PC-9 (cell line): ENCODE results near the gene CAMK2B.

Experiments
- CTCF ChIP-seq: fragments of 200-600 bp; sonication (generic); conservative IDR thresholded peaks from 2 replicates; pipeline ENCODE4 v1.6.1; 2017; ENCODE audit warnings: mixed run types, antibody characterized with exemption, mild to moderate bottlenecking, moderate library complexity
- EZH2 ChIP-seq: fragments of 200-600 bp; sonication (generic); IDR thresholded peaks from 2 replicates; pipeline ENCODE4 v1.8.0; 2017; ENCODE audit warnings: antibody characterized with exemption, low read depth

GRCh38 chr7:44373418-44373740 is 48.0 kb upstream of the CAMK2B start:
- TF ChIP-seq CTCF (no peak), EZH2 (no peak)
